SK-N-SH (cell line): ENCODE measurements around the gene OR5A1. TPM values are rescaled to one million over a fixed set of nuclear protein-coding genes. Genes with fewer than 3 reads are reported as not detected.

ENCODE experiments used
- CTCF ChIA-PET: fragments of 300-600, 350-600 bp; formaldehyde crosslinking; extraction: SDS; loops from one replicate; lab custom pipeline; 2021; lab: Yijun Ruan, JAX
- POLR2A ChIA-PET: fragments of 350-600 bp; sonication (Branson Sonifier 250); formaldehyde crosslinking; extraction: SDS; loops from one replicate; lab custom pipeline; 2020; ENCODE audit warnings: antibody characterized with exemption, inconsistent platforms; lab: Yijun Ruan, JAX
- DNase-seq: peaks from one replicate; pipeline ENCODE4 v3.0.0; 2012
- H2AFZ ChIP-seq: fragments of 200-600 bp; sonication (generic); 2 replicates; pipeline ENCODE4 v1.8.1; 2016; ENCODE audit warnings: antibody characterized with exemption, mild to moderate bottlenecking, low read depth
- H3F3A ChIP-seq: fragments of 200-600 bp; sonication (generic); replicated peaks from 2 replicates; pipeline ENCODE3; 2016; ENCODE audit warnings: antibody characterized with exemption, mild to moderate bottlenecking; ENCODE audit not compliant: insufficient read depth
- H3K27ac ChIP-seq, 2 experiments: fragments of 200-500 bp in 1 of 2; fragments of 200-600 bp in 1 of 2; sonication (Bioruptor generic) in 1 of 2; sonication (generic), shearing (Covaris generic) in 1 of 2; 2 replicates each; pipeline versions ENCODE4 v1.5.1 to v1.6.1; 2014 to 2016; ENCODE audit warnings: low read depth in 2 of 2, inconsistent platforms in 1 of 2, low read length in 1 of 2, mild to moderate bottlenecking in 1 of 2, mixed read lengths in 1 of 2
- H3K27me3 ChIP-seq: fragments of 200-600 bp; sonication (generic), shearing (Covaris generic); 2 replicates; pipeline ENCODE4 v1.6.1; 2016; ENCODE audit warnings: mixed run types; ENCODE audit not compliant: insufficient read depth
- H3K36me3 ChIP-seq, 2 experiments: fragments of 200-500 bp in 1 of 2; fragments of 200-600 bp in 1 of 2; sonication (Bioruptor generic) in 1 of 2; sonication (generic) in 1 of 2; replicated peaks in 1 of 2; 2 replicates each; pipeline versions ENCODE3 to v1.5.1; 2014 to 2016; ENCODE audit warnings: low read length in 1 of 2, mild to moderate bottlenecking in 1 of 2; ENCODE audit not compliant: insufficient read depth in 2 of 2, control insufficient read depth in 1 of 2
- H3K4me1 ChIP-seq, 2 experiments: fragments of 200-500 bp in 1 of 2; fragments of 200-600 bp in 1 of 2; sonication (Bioruptor generic) in 1 of 2; sonication (generic), shearing (Covaris generic) in 1 of 2; 2 replicates each; pipeline versions ENCODE4 v1.5.1 to v1.6.1; 2014 to 2016; ENCODE audit warnings: low read depth in 1 of 2, low read length in 1 of 2, mixed run types in 1 of 2; ENCODE audit not compliant: insufficient read depth in 2 of 2, control insufficient read depth in 1 of 2
- H3K4me2 ChIP-seq: fragments of 200-600 bp; sonication (generic), shearing (Covaris generic); 2 replicates; pipeline ENCODE4 v1.6.1; 2017; ENCODE audit warnings: mixed run types
- H3K4me3 ChIP-seq, 2 experiments: fragments of 200-500 bp in 1 of 2; fragments of 200-600 bp in 1 of 2; sonication (Bioruptor generic) in 1 of 2; sonication (generic), shearing (Covaris generic) in 1 of 2; 2 replicates each; pipeline versions ENCODE4 v1.5.1 to v1.8.1; 2014 to 2016; ENCODE audit warnings: low read depth in 2 of 2, inconsistent platforms in 1 of 2, low read length in 1 of 2, mild to moderate bottlenecking in 1 of 2, mixed read lengths in 1 of 2, moderate library complexity in 1 of 2
- H3K79me2 ChIP-seq: fragments of 200-600 bp; sonication (generic); 2 replicates; pipeline ENCODE4 v1.8.1; 2017; ENCODE audit warnings: mild to moderate bottlenecking; ENCODE audit not compliant: insufficient read depth
- H3K9ac ChIP-seq: fragments of 200-600 bp; sonication (generic); 2 replicates; pipeline ENCODE4 v1.6.1; 2017; ENCODE audit warnings: mixed run types
- H3K9me2 ChIP-seq: fragments of 200-600 bp; sonication (generic); 2 replicates; pipeline ENCODE4 v1.6.1; 2017; ENCODE audit warnings: mixed run types
- H3K9me3 ChIP-seq: fragments of 200-600 bp; sonication (generic); 2 replicates; pipeline ENCODE4 v1.6.1; 2017; ENCODE audit warnings: mixed run types, mild to moderate bottlenecking, moderate library complexity
- H4K20me1 ChIP-seq: fragments of 200-600 bp; sonication (generic); 2 replicates; pipeline ENCODE4 v1.6.1; 2017; ENCODE audit warnings: mild to moderate bottlenecking, mixed run types; ENCODE audit not compliant: insufficient read depth
- ELF1 ChIP-seq: IDR thresholded peaks from 2 replicates; pipeline ENCODE4 v1.4.0; 2012
- FOXJ3 ChIP-seq: sonication (generic); formaldehyde crosslinking; IDR thresholded peaks from 2 replicates; pipeline ENCODE4 v1.5.1; 2020; ENCODE audit warnings: mild to moderate bottlenecking, missing genetic modification reagents
- NFIC ChIP-seq: IDR thresholded peaks from 2 replicates; pipeline ENCODE4 v1.4.0; 2012; ENCODE audit warnings: borderline replicate concordance
- NRF1 ChIP-seq: IDR thresholded peaks from 2 replicates; pipeline ENCODE4 v1.6.1; 2012; ENCODE audit warnings: low read depth, mild to moderate bottlenecking, low read length
- POLR2AphosphoS5 ChIP-seq: IDR thresholded peaks from 2 replicates; pipeline ENCODE4 v1.6.1; 2012; ENCODE audit warnings: low read depth, low read length
- RAD21 ChIP-seq: IDR thresholded peaks from 2 replicates; pipeline ENCODE4 v1.6.1; 2012; ENCODE audit warnings: mild to moderate bottlenecking, low read length
- SIN3A ChIP-seq: IDR thresholded peaks from 2 replicates; pipeline ENCODE4 v1.6.1; 2012; ENCODE audit warnings: low read depth, mild to moderate bottlenecking, low read length, moderate library complexity, borderline replicate concordance
- SMC3 ChIP-seq: IDR thresholded peaks from 2 replicates; pipeline ENCODE4 v1.6.1; 2012; ENCODE audit warnings: low read depth, low read length, improper control_type of control experiment
- TAF1 ChIP-seq: IDR thresholded peaks from 2 replicates; pipeline ENCODE4 v1.6.1; 2012; ENCODE audit warnings: low read depth, mild to moderate bottlenecking, low read length, moderate library complexity, borderline replicate concordance
- TCF12 ChIP-seq: IDR thresholded peaks from 2 replicates; pipeline ENCODE4 v1.4.0; 2012
- TEAD4 ChIP-seq: IDR thresholded peaks from 2 replicates; pipeline ENCODE4 v1.4.0; 2012; ENCODE audit warnings: mild to moderate bottlenecking, borderline replicate concordance; ENCODE audit not compliant: insufficient read depth
- WGBS: methylation state at CpG from one replicate; pipeline ENCODE4 v1.1.6; 2017; ENCODE audit warnings: low lambda C conversion rate; 5-methylcytosine and 5-hydroxymethylcytosine counted together
- polyA plus RNA-seq, 3 experiments: library from polyadenylated mRNA; depleted of rRNA; stranded (reverse); fragments of >200 nt; gene quantifications; 2 replicates each; pipeline ENCODE4 v1.2.3, GENCODE V29; 2012
- TF ChIP-seq, protein P1 (sequence below): fragments of 150-350 bp; IDR thresholded peaks from 2 replicates; pipeline ENCODE4 v1.6.1; 2016; ENCODE audit warnings: mild to moderate bottlenecking, low read depth, low read length
- TF ChIP-seq, protein P2 (sequence below): IDR thresholded peaks from 2 replicates; pipeline ENCODE4 v1.4.0; 2012; ENCODE audit warnings: low read depth
- TF ChIP-seq, protein P3 (sequence below): fragments of 200-600 bp; sonication (generic); IDR thresholded peaks from 2 replicates; pipeline ENCODE4 v1.6.1; 2017; ENCODE audit warnings: antibody characterized with exemption, mild to moderate bottlenecking, moderate library complexity
- TF ChIP-seq, protein P4 (sequence below): IDR thresholded peaks from 2 replicates; pipeline ENCODE4 v1.4.0; 2012; ENCODE audit warnings: low read depth, borderline replicate concordance

OR5A1 gene
- polyA plus RNA-seq, 1 of the 3 experiments (the other 2 are of a cell fraction): not detected

GRCh38 chr11:59427068-59427382 lies 9.2 kb upstream of the OR5A1 start:
- no peak overlapping the region for H3K9ac ChIP-seq
- H3K4me2 ChIP-seq: no peak overlapping the region
- H3K4me3 ChIP-seq: no peak overlapping the region
- no peaks in the 10 kb centered on the region for H3K36me3 ChIP-seq
- H3K4me1 ChIP-seq: no peaks in the 10 kb centered on the region
- CTCF ChIA-PET: no interaction called here
- no peaks in the 10 kb centered on the region for H3K79me2 ChIP-seq
- POLR2A ChIA-PET: no interaction called here
- H3K27me3 ChIP-seq: peaks cover 4% of the 10 kb centered on the region; the same call in 1 of the 2 replicates
- no peaks in the 10 kb centered on the region for H3K9me2 ChIP-seq
- H3K9me3 ChIP-seq: no peaks in the 10 kb centered on the region
- no peak for DNase-seq
- no peaks in the 10 kb centered on the region for H4K20me1 ChIP-seq
- TF ChIP-seq, protein P1, sequence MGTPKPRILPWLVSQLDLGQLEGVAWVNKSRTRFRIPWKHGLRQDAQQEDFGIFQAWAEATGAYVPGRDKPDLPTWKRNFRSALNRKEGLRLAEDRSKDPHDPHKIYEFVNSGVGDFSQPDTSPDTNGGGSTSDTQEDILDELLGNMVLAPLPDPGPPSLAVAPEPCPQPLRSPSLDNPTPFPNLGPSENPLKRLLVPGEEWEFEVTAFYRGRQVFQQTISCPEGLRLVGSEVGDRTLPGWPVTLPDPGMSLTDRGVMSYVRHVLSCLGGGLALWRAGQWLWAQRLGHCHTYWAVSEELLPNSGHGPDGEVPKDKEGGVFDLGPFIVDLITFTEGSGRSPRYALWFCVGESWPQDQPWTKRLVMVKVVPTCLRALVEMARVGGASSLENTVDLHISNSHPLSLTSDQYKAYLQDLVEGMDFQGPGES: no peak
- TF ChIP-seq TEAD4 (no peak), ELF1 (no peak), FOXJ3 (CRISPR knock-in tag) (no peak), TCF12 (no peak), SMC3 (no peak), POLR2AphosphoS5 (no peak), SIN3A (no peak), NFIC (no peak), TAF1 (no peak)
- TF ChIP-seq, protein P2, sequence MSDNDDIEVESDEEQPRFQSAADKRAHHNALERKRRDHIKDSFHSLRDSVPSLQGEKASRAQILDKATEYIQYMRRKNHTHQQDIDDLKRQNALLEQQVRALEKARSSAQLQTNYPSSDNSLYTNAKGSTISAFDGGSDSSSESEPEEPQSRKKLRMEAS: no peak
- TF ChIP-seq, protein P3, sequence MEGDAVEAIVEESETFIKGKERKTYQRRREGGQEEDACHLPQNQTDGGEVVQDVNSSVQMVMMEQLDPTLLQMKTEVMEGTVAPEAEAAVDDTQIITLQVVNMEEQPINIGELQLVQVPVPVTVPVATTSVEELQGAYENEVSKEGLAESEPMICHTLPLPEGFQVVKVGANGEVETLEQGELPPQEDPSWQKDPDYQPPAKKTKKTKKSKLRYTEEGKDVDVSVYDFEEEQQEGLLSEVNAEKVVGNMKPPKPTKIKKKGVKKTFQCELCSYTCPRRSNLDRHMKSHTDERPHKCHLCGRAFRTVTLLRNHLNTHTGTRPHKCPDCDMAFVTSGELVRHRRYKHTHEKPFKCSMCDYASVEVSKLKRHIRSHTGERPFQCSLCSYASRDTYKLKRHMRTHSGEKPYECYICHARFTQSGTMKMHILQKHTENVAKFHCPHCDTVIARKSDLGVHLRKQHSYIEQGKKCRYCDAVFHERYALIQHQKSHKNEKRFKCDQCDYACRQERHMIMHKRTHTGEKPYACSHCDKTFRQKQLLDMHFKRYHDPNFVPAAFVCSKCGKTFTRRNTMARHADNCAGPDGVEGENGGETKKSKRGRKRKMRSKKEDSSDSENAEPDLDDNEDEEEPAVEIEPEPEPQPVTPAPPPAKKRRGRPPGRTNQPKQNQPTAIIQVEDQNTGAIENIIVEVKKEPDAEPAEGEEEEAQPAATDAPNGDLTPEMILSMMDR: no peak
- TF ChIP-seq, protein P4, sequence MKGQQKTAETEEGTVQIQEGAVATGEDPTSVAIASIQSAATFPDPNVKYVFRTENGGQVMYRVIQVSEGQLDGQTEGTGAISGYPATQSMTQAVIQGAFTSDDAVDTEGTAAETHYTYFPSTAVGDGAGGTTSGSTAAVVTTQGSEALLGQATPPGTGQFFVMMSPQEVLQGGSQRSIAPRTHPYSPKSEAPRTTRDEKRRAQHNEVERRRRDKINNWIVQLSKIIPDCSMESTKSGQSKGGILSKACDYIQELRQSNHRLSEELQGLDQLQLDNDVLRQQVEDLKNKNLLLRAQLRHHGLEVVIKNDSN: no peak
- no peak overlapping the region for H3K27ac ChIP-seq
- no peak overlapping the region for H2AFZ ChIP-seq
- H3F3A ChIP-seq: no peaks in the 10 kb centered on the region

GRCh38 chr11:59429924-59430516 lies 6.2 kb upstream of the OR5A1 start:
- H3F3A ChIP-seq: no peaks in the 10 kb centered on the region
- H2AFZ ChIP-seq: no peak overlapping the region
- no peaks in the 10 kb centered on the region for H3K4me1 ChIP-seq
- H3K27me3 ChIP-seq: peaks cover 4% of the 10 kb centered on the region; the same call in 1 of the 2 replicates
- H3K36me3 ChIP-seq: no peaks in the 10 kb centered on the region
- H3K9me3 ChIP-seq: no peaks in the 10 kb centered on the region
- ChIA-PET POLR2A (no interaction called here), CTCF (interaction anchor here (0.7 to 2.8 kb wide), 10 partner anchors 9 to 792 kb away, joined by 3 to 12 read pairs (median 3); partner anchors contain the start of gene DTX4)
- H3K4me2 ChIP-seq: no peak overlapping the region
- H3K4me3 ChIP-seq: no peak overlapping the region; a peak in 1 of 4 replicates
- peak; percentile 34 for DNase-seq
- no peaks in the 10 kb centered on the region for H3K79me2 ChIP-seq
- 61% methylated on average over 4 of the region's 4 CpGs for WGBS
- TF ChIP-seq NRF1 (no peak), RAD21 (peak; percentile 62), TAF1 (no peak)
- TF ChIP-seq, protein P3: peak; percentile 71
- TF ChIP-seq, all 33 proteins: peak for 2
- H3K9ac ChIP-seq: no peak overlapping the region
- H3K27ac ChIP-seq: no peak overlapping the region
- H4K20me1 ChIP-seq: no peaks in the 10 kb centered on the region
- no peaks in the 10 kb centered on the region for H3K9me2 ChIP-seq
